ENCODE results near the gene PRKG1. TPM values are rescaled to one million over a fixed set of nuclear protein-coding genes. Genes with fewer than 3 reads are reported as not detected.

The PRKG1 gene
- total and polyA plus RNA-seq, 2 of the 4 experiments (the other 2 are of a cell fraction), result 3.5 to 18.3 TPM

GRCh38 chr10:52346394-52347326 is 1272.4 kb downstream of the PRKG1 start (continued):
- TF ChIP-seq MAFK (IDR thresholded peaks at IDR 0.05; ENCODE audit: low read depth, low read length), result no peak

- no peaks in the 10 kb centered on the region for H3K9me1 ChIP-seq (ENCODE audit: insufficient read depth, low read length)
- DNase-seq (no peak), ATAC-seq (ENCODE audit: low read depth) (no peak)
- peaks cover 4% of the 10 kb centered on the region; the same call in 1 of the 2 replicates for H3K9me3 ChIP-seq (ENCODE audit: control insufficient read depth, insufficient read depth, low read length)
- dilution Hi-C loops (cut with HindIII; ENCODE audit: low sequenced_read_pairs, unreplicated experiment), result no loop called here
- no peak overlapping the region for H3K18ac ChIP-seq (ENCODE audit: low read depth, low read length)
- H3K4ac ChIP-seq (ENCODE audit: low read depth, low read length), result no peak overlapping the region
- no peaks in the 10 kb centered on the region for H3K4me1 ChIP-seq (ENCODE audit: control insufficient read depth, insufficient read depth, low read length)
- H3K36me3 ChIP-seq (ENCODE audit: control insufficient read depth, insufficient read depth, low read length), result no peaks in the 10 kb centered on the region
- H3K27ac ChIP-seq (ENCODE audit: insufficient read depth, low read length), result no peak overlapping the region
- H3K9ac ChIP-seq (ENCODE audit: low read depth, low read length), result no peak overlapping the region
- H3K4me2 ChIP-seq (ENCODE audit: low read depth, low read length), result no peak overlapping the region
- no peak overlapping the region for H3K4me3 ChIP-seq (ENCODE audit: insufficient read depth, low read depth, low read length)
- TF ChIP-seq MAZ (IDR thresholded peaks at IDR 0.05; ENCODE audit: borderline replicate concordance, low read depth, low read length) (no peak), FOS (IDR thresholded peaks at IDR 0.05; ENCODE audit: low read depth, low read length) (no peak), RAD21 (IDR thresholded peaks at IDR 0.05; ENCODE audit: low read length) (no peak), SMC3 (IDR thresholded peaks at IDR 0.05; ENCODE audit: low read depth, low read length) (no peak), RCOR1 (IDR thresholded peaks at IDR 0.05; ENCODE audit: insufficient replicate concordance, low read length) (no peak), USF2 (IDR thresholded peaks at IDR 0.05; ENCODE audit: low read depth, low read length) (no peak), CHD1 (IDR thresholded peaks at IDR 0.05; ENCODE audit: low read depth, low read length) (no peak), MAFK (IDR thresholded peaks at IDR 0.05; ENCODE audit: low read depth, low read length) (no peak), NFE2L2 (IDR thresholded peaks at IDR 0.05; ENCODE audit: low read depth, low read length) (no peak), CEBPB (IDR thresholded peaks at IDR 0.05; ENCODE audit: low read depth, low read length) (no peak), MXI1 (IDR thresholded peaks at IDR 0.05; ENCODE audit: borderline replicate concordance, low read depth, low read length) (no peak), RFX5 (IDR thresholded peaks at IDR 0.05; ENCODE audit: low read depth, low read length) (no peak)
- TF ChIP-seq, protein P1, sequence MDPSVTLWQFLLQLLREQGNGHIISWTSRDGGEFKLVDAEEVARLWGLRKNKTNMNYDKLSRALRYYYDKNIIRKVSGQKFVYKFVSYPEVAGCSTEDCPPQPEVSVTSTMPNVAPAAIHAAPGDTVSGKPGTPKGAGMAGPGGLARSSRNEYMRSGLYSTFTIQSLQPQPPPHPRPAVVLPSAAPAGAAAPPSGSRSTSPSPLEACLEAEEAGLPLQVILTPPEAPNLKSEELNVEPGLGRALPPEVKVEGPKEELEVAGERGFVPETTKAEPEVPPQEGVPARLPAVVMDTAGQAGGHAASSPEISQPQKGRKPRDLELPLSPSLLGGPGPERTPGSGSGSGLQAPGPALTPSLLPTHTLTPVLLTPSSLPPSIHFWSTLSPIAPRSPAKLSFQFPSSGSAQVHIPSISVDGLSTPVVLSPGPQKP (IDR thresholded peaks at IDR 0.05; ENCODE audit: borderline replicate concordance, low read depth, low read length), result no peak
- H4K8ac ChIP-seq (ENCODE audit: low read depth in 2 of 2, low read length in 2 of 2), result no peak overlapping the region
- no peak overlapping the region for H2AFZ ChIP-seq (replicated peaks; ENCODE audit: low read length, poor library complexity)
- POLR2A ChIA-PET (ENCODE audit: unreplicated experiment), result no interaction called here
- in situ Hi-C loops (cut with MboI; ENCODE audit: low sequenced_read_pairs), result no loop called here
- no peak overlapping the region for H3K14ac ChIP-seq (replicated peaks; ENCODE audit: low read depth, low read length)
- CTCF ChIA-PET, result no interaction called here
- no peak overlapping the region for H2BK5ac ChIP-seq (ENCODE audit: low read depth, low read length, poor library complexity, severe bottlenecking)
- H4K5ac ChIP-seq (ENCODE audit: low read depth, low read length), result no peak overlapping the region
- H4K91ac ChIP-seq (ENCODE audit: insufficient read depth, low read depth, low read length), result no peak overlapping the region
- no peak overlapping the region for H2BK120ac ChIP-seq (ENCODE audit: low read depth, low read length)
- BruUV-seq (replicated peaks), result no TSS peak
- no peak overlapping the region for H2AK9ac ChIP-seq (replicated peaks; ENCODE audit: low read depth, low read length, poor library complexity)
- H4K20me1 ChIP-seq (ENCODE audit: insufficient read depth, low read length), result no peaks in the 10 kb centered on the region
- no peak overlapping the region for H2AK5ac ChIP-seq (ENCODE audit: low read depth, low read length)
- intact Hi-C loops (cut with micrococcal nuclease), result no loop called here
- H3K23ac ChIP-seq (ENCODE audit: low read depth, low read length), result no peak overlapping the region
- H3K27me3 ChIP-seq (ENCODE audit: control insufficient read depth, insufficient read depth, low read length), result no peaks in the 10 kb centered on the region
- 96% methylated on average over 4 of the region's 5 CpGs; no CpG with 5 or more reads in 1 of the 2 experiments for WGBS, 2 experiments (ENCODE audit: extremely low coverage in 2 of 2, insufficient read length in 1 of 2)
- no peak overlapping the region for H2BK20ac ChIP-seq (ENCODE audit: low read depth, low read length)
- no peaks in the 10 kb centered on the region for H3K79me1 ChIP-seq (ENCODE audit: low read depth in 1 of 2, low read length in 2 of 2)
- H3K56ac ChIP-seq (ENCODE audit: extremely low read depth, insufficient read depth, low read length), result no peak overlapping the region
- H2BK15ac ChIP-seq (ENCODE audit: low read depth, low read length), result no peak overlapping the region
Observed at GRCh38 chr10:52347327-52347667, 1273.0 kb downstream of the PRKG1 start.
